Naive thymus-derived CD4-positive, alpha-beta T cell (primary cell): ENCODE data around the gene LEMD1. TPM values are rescaled to one million over a fixed set of nuclear protein-coding genes. Genes with fewer than 3 reads are reported as not detected.
A peak's percentile ranks its signal among the peaks of the same experiment; 100 is the strongest.

Experiments
- ATAC-seq: fragments of 150-1000 bp; cut with Tn5 transposase; 2 replicates; pipeline ENCODE4 v1.10.0; 2021; ENCODE audit warnings: mild to moderate bottlenecking, moderate library complexity
- CTCF ChIA-PET: fragments of 350-600 bp; sonication (Branson Sonifier 250); formaldehyde crosslinking; loops from one replicate; lab custom pipeline; 2021; ENCODE audit warnings: antibody characterized with exemption; lab: Charles Lee
- POLR2A ChIA-PET: fragments of 350-600 bp; sonication (Branson Sonifier 250); formaldehyde crosslinking; loops from one replicate; lab custom pipeline; 2021; ENCODE audit warnings: antibody characterized with exemption, inconsistent platforms; lab: Charles Lee
- DNase-seq, 9 donors: peaks; one replicate each; pipeline versions ENCODE4 v3.0.0 to v3.0.0-alpha.2; 2020 to 2022; ENCODE audit warnings: mixed read lengths in 1 of 9
- H3K27ac ChIP-seq: one replicate; pipeline ENCODE4 v1.7.0; 2013; ENCODE audit warnings: mild to moderate bottlenecking, low read depth, low read length, moderate library complexity
- H3K27me3 ChIP-seq, 2 donors: one replicate each; pipeline ENCODE4 v1.7.0; 2013; ENCODE audit warnings: low read length in 2 of 2, mild to moderate bottlenecking in 2 of 2, moderate library complexity in 2 of 2; ENCODE audit not compliant: control insufficient read depth in 2 of 2, insufficient read depth in 2 of 2
- H3K36me3 ChIP-seq, 3 experiments: 1 replicate in 2 of 3; 2 replicates in 1 of 3; pipeline ENCODE4 v1.7.0; 2013; ENCODE audit warnings: low read length in 3 of 3, mild to moderate bottlenecking in 3 of 3, moderate library complexity in 1 of 3; ENCODE audit not compliant: insufficient read depth in 3 of 3, control insufficient read depth in 2 of 3
- H3K4me1 ChIP-seq, 2 donors: one replicate each; pipeline ENCODE4 v1.7.0; 2013; ENCODE audit warnings: low read length in 2 of 2, mild to moderate bottlenecking in 2 of 2, moderate library complexity in 1 of 2; ENCODE audit not compliant: control insufficient read depth in 2 of 2, insufficient read depth in 2 of 2
- H3K4me3 ChIP-seq: 2 replicates; pipeline ENCODE4 v1.7.0; 2013; ENCODE audit warnings: mild to moderate bottlenecking, low read length
- H3K9me3 ChIP-seq, 3 experiments: 1 replicate in 2 of 3; 2 replicates in 1 of 3; pipeline ENCODE4 v1.7.0; 2013; ENCODE audit warnings: low read length in 3 of 3; ENCODE audit not compliant: control insufficient read depth in 2 of 3
- H3K27ac Mint-ChIP-seq, 9 donors: one replicate each; pipeline ENCODE4 v1.8.0; 2020 to 2022; ENCODE audit warnings: mixed read lengths in 9 of 9, mild to moderate bottlenecking in 8 of 9, moderate library complexity in 5 of 9, inconsistent platforms in 2 of 9
- H3K27me3 Mint-ChIP-seq, 5 donors: one replicate each; pipeline ENCODE4 v1.8.0; 2021 to 2022; ENCODE audit warnings: mixed read lengths in 5 of 5, mild to moderate bottlenecking in 1 of 5
- H3K36me3 Mint-ChIP-seq, 5 donors: one replicate each; pipeline ENCODE4 v1.8.0; 2020 to 2022; ENCODE audit warnings: mixed read lengths in 5 of 5, mild to moderate bottlenecking in 3 of 5, inconsistent platforms in 1 of 5
- H3K4me1 Mint-ChIP-seq, 7 donors: one replicate each; pipeline ENCODE4 v1.8.0; 2020 to 2022; ENCODE audit warnings: mixed read lengths in 7 of 7, mild to moderate bottlenecking in 3 of 7, inconsistent platforms in 1 of 7
- H3K4me3 Mint-ChIP-seq, 10 donors: one replicate each; pipeline ENCODE4 v1.8.0; 2020 to 2022; ENCODE audit warnings: mild to moderate bottlenecking in 10 of 10, mixed read lengths in 10 of 10, moderate library complexity in 6 of 10, inconsistent platforms in 2 of 10
- H3K9me3 Mint-ChIP-seq, 11 donors: one replicate each; pipeline ENCODE4 v1.8.0; 2020 to 2022; ENCODE audit warnings: mixed read lengths in 11 of 11, mild to moderate bottlenecking in 4 of 11, inconsistent platforms in 1 of 11, moderate library complexity in 1 of 11
- intact Hi-C, 2 donors: fragments of 100-400 bp; cut with micrococcal nuclease; formaldehyde crosslinking; loops; one replicate each; pipeline ENCODE4 v1.15.1; 2023
- polyA plus RNA-seq, 2 donors: library from polyadenylated mRNA; unstranded; fragments of 300-500 nt; fragmentation: Illumina TruSeq; gene quantifications; one replicate each; pipeline ENCODE4 v1.2.3, GENCODE V29; 2021
- total RNA-seq, 6 experiments: library from RNA in 5 of 6; stranded (reverse) in 5 of 6; gene quantifications; 1 replicate in 5 of 6; 2 replicates in 1 of 6; pipeline ENCODE4 v1.2.3 and lab custom pipeline; 2021 to 2026

Gene LEMD1
- total and polyA plus RNA-seq, 7 experiments from 2014 or later, result 0.97 TPM; not detected in 6

DNA sequence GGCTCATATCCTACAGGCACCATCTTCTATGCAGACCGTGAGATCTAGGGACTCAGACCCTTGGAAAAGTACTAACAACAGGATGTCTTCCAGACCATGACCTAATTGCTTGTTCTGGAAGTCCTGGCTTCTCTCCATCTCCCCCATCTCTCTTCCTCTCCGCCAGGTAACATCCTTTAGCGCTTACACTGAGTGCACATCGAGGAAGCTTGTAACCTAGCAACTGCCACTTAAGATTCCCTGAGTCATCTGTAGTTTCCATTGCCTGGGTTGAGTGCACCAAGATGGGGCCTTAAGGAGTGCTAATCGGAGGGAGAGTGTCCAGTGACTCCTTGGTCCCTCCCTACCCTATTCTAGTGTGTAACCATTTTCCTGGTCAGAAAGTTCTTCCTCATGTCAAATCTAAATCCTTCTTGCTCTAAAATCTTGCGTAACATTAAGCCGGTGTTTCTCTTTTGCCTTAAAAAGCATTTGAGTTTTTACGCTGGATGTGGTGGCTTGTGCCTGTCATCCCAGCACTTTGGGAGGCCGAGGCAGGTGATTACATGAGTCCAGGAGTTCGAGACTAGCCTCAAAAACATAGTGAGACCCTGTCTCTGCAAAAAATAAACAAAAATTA is 74.8 kb downstream of the LEMD1 start:
- Histone ChIP-seq H3K27ac (no peak overlapping the region), H3K4me3 (no peak overlapping the region), H3K4me1 (peaks cover 0 to 6% of the 10 kb centered on the region in 2 donors), H3K27me3 (peaks cover 0 to 8% of the 10 kb centered on the region in 2 donors), H3K9me3 (no peaks in the 10 kb centered on the region), H3K36me3 (no peaks in the 10 kb centered on the region)
- Mint-ChIP-seq H3K27ac (no peak overlapping the region), H3K9me3 (no peaks in the 10 kb centered on the region), H3K36me3 (no peaks in the 10 kb centered on the region), H3K4me1 (peaks cover 4 to 14% (median 10%) of the 10 kb centered on the region in 7 donors), H3K27me3 (peaks cover 43 to 72% (median 46%) of the 10 kb centered on the region in 5 donors), H3K4me3 (no peak overlapping the region)
- ATAC-seq (no peak), DNase-seq (no peak)
- POLR2A ChIA-PET, result no interaction called here
- intact Hi-C loops, result no loop called here
- CTCF ChIA-PET, result interaction anchor here (0.7 to 1.5 kb wide), 3 partner anchors 10 to 74 kb away, joined by 3 to 6 read pairs (median 4); no protein-coding TSS in a partner anchor

DNA sequence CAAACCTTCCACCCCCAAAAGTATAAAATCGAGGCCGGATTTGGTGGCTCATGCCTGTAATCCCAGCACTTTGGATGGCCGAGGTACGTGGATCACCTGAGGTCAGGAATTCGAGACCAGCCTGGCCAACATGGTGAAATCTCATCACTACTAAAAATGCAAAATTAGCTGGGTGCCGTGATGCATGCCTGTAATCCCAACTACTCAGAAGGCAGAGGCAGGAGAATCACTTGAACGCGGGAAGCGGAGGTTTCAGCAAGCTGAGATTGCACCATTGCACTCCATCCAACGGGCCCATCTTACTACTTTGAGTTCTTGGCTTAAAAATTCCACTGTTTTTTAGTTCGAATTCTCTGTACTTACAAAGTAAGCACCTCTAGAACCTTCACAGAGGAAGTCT is 76.1 kb downstream of the LEMD1 start:
- peaks cover 43 to 84% (median 46%) of the 10 kb centered on the region in 5 donors for H3K27me3 Mint-ChIP-seq
- no peaks in the 10 kb centered on the region for H3K36me3 Mint-ChIP-seq
- CTCF ChIA-PET, result interaction anchor here (1.3 kb wide), 1 partner anchor 72 kb away, joined by 4 read pairs; no protein-coding TSS in a partner anchor
- DNase-seq (no peak), ATAC-seq (no peak)
- no peaks in the 10 kb centered on the region for H3K9me3 ChIP-seq
- no peak overlapping the region for H3K27ac Mint-ChIP-seq
- H3K27ac ChIP-seq, result no peak overlapping the region
- H3K9me3 Mint-ChIP-seq, result no peaks in the 10 kb centered on the region
- POLR2A ChIA-PET, result no interaction called here
- H3K4me1 ChIP-seq, result peaks cover 0 to 6% of the 10 kb centered on the region in 2 donors
- intact Hi-C loops, result no loop called here
- no peak overlapping the region for H3K4me3 ChIP-seq
- no peak overlapping the region for H3K4me3 Mint-ChIP-seq
- no peaks in the 10 kb centered on the region for H3K36me3 ChIP-seq
- H3K27me3 ChIP-seq, result peaks cover 0 to 8% of the 10 kb centered on the region in 2 donors
- peaks cover 4 to 14% (median 10%) of the 10 kb centered on the region in 7 donors for H3K4me1 Mint-ChIP-seq

DNA sequence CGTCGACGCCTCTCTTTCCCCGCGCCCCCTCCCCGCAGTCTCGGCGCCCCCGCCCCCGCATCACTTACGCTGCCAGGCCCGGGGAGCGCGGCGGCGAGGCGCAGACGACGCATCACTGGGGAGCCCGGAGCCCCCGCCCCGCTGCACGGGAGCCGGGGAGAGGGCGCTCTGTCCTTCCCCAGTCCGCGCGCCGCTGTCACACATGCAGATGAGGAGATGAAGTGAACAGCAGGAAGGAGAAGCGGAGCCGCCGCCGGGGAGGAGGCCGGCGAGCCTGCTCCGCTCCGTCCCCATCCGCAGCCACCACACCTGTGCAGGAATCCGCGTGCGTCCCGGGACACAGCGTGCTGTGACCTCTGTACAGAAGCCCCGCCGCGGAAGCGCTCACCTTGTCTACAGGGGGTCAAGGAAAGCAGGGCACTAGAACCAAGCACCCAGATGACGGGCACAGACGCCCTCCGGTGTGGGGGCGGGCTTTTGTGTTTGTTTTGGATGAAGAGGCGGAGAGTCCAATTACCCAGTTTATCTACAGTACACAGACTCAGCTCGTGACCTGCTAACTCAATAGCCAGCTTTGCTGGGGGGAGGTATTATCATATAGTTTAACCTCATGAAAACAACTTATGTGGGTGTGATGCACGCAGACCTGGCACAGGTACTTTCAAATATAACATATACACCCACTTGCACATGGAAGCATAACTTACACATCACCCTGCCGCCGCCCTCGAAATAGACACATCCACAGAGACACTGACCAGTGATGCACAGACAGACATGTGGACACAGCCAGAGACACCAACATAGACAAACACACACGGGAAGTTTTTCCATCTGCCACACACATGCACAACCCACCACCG is 77.6 kb downstream of the LEMD1 start:
- intact Hi-C loops, result no loop called here
- peak; percentile 81 for ATAC-seq
- Mint-ChIP-seq H3K9me3 (no peaks in the 10 kb centered on the region), H3K27me3 (peaks cover 38 to 81% (median 45%) of the 10 kb centered on the region in 5 donors), H3K36me3 (no peaks in the 10 kb centered on the region), H3K27ac (no peak overlapping the region), H3K4me3 (peak overlapping the region; percentile 58 to 83 (median 76)), H3K4me1 (peaks cover 4 to 14% (median 10%) of the 10 kb centered on the region in 7 donors)
- no peaks in the 10 kb centered on the region for H3K9me3 ChIP-seq
- peaks cover 0 to 6% of the 10 kb centered on the region in 2 donors for H3K4me1 ChIP-seq
- peaks cover 0 to 8% of the 10 kb centered on the region in 2 donors for H3K27me3 ChIP-seq
- H3K27ac ChIP-seq, result no peak overlapping the region
- H3K36me3 ChIP-seq, result no peaks in the 10 kb centered on the region
- ChIA-PET CTCF (no interaction called here), POLR2A (no interaction called here)
- peak; percentile 30 to 63 (median 46) for DNase-seq
- H3K4me3 ChIP-seq, result peak overlapping the region; percentile 36

DNA sequence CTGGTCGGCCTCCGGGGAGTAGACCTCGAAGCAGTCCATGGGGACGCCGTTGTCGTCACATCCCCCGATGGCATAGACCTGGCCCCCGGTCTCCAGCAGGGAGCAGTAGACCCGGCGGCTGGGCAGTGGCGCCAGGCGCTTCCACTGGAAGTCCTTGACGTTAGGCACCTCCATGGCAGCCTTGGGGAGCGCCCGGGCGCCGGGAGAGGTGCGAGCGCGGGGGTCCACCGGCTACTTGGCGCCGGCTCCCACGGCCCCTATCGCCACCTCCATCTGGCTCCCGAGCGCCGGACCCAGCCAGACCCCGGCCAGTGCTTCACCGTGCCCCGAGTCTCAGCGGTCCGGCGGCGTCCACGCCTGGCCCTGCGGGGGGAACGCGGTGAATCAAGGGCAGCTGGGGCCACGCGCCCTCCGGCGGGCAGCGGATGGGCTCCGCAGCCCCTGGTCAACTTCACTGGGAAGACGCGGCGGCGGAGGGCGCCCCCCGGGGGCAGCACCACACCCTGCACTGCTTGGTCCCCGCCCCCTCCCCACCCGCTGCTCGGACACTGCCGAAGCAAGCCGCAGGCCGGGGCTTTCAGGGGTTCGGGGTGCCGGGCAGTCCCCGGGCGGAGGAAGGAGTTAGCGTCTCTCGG is 78.3 kb downstream of the LEMD1 start:
- Mint-ChIP-seq H3K9me3 (no peaks in the 10 kb centered on the region), H3K4me1 (peaks cover 4 to 14% (median 10%) of the 10 kb centered on the region in 7 donors), H3K36me3 (no peaks in the 10 kb centered on the region), H3K27me3 (peaks cover 38 to 80% (median 46%) of the 10 kb centered on the region in 5 donors), H3K4me3 (peak overlapping the region in 7 of 10 donors; percentile 71 to 83 (median 82)), H3K27ac (no peak overlapping the region)
- intact Hi-C loops, result no loop called here
- no peak overlapping the region for H3K27ac ChIP-seq
- peaks cover 0 to 8% of the 10 kb centered on the region in 2 donors for H3K27me3 ChIP-seq
- peaks cover 0 to 6% of the 10 kb centered on the region in 2 donors for H3K4me1 ChIP-seq
- no peak for DNase-seq
- peak overlapping the region; percentile 36 for H3K4me3 ChIP-seq
- peak; percentile 24 for ATAC-seq
- H3K36me3 ChIP-seq, result no peaks in the 10 kb centered on the region
- no peaks in the 10 kb centered on the region for H3K9me3 ChIP-seq
- CTCF ChIA-PET, result no interaction called here
- POLR2A ChIA-PET, result no interaction called here

DNA sequence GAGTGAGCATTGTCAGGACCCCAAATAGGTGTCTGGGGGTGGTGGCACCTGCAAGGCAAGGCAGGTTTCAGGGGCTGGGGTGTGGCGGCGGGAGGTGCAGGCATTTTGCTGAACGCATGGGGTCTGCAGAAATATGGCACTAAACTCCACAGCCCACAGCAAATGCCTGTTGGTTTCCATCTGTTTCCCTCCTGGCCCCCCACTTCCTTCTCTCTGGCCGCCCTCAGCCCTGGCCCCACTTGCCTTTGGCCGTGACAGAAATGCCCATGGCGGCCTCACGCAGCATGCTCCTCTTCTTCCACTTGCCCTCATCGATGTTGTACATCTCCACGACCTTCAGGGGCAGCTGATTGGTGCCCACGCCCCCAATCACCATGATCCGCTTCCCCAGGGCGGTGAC is 78.9 kb downstream of the LEMD1 start:
- Mint-ChIP-seq H3K36me3 (no peaks in the 10 kb centered on the region), H3K27me3 (peaks cover 38 to 75% (median 41%) of the 10 kb centered on the region in 5 donors), H3K4me1 (peaks cover 4 to 14% (median 10%) of the 10 kb centered on the region in 7 donors), H3K9me3 (no peaks in the 10 kb centered on the region), H3K27ac (no peak overlapping the region), H3K4me3 (peak overlapping the region in 6 of 10 donors; percentile 34 to 82 (median 46))
- intact Hi-C loops, result no loop called here
- Histone ChIP-seq H3K36me3 (no peaks in the 10 kb centered on the region), H3K27ac (no peak overlapping the region), H3K9me3 (no peaks in the 10 kb centered on the region), H3K27me3 (peaks cover 0 to 8% of the 10 kb centered on the region in 2 donors), H3K4me3 (no peak overlapping the region), H3K4me1 (peaks cover 0 to 6% of the 10 kb centered on the region in 2 donors)
- ATAC-seq (no peak), DNase-seq (no peak)
- POLR2A ChIA-PET, result no interaction called here
- CTCF ChIA-PET, result no interaction called here

DNA sequence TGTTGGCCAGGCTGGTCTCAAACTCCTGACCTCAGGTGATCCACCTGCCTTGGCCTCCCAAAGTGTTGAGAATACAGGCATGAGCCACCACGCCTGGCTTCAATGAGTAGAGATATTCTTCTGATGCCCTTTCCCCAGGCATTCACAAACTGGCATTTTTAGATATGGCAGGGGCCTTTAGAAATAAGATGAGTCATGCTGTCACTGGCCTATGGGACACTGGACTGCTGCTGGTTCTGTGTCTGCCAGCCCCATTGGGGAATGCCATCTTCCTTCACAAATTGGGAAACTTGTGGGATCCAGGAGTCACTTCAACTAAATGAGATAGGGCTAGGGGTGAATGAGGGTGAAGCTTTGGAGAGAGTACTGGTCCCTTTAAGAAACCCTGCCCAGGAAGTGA is 81.2 kb downstream of the LEMD1 start:
- no peak for ATAC-seq
- ChIA-PET POLR2A (no interaction called here), CTCF (interaction anchor here (6.6 kb wide), 1 partner anchor 67 kb away, joined by 40 read pairs; no protein-coding TSS in a partner anchor)
- no peak overlapping the region for H3K4me3 ChIP-seq
- Mint-ChIP-seq H3K4me1 (peaks cover 4 to 14% (median 10%) of the 10 kb centered on the region in 7 donors), H3K36me3 (no peaks in the 10 kb centered on the region), H3K27ac (no peak overlapping the region), H3K27me3 (peaks cover 22 to 66% (median 25%) of the 10 kb centered on the region in 5 donors), H3K9me3 (no peaks in the 10 kb centered on the region), H3K4me3 (no peak overlapping the region)
- no peaks in the 10 kb centered on the region for H3K36me3 ChIP-seq
- no peak for DNase-seq
- H3K4me1 ChIP-seq, result peaks cover 0 to 6% of the 10 kb centered on the region in 2 donors
- H3K27ac ChIP-seq, result no peak overlapping the region
- peaks cover 0 to 8% of the 10 kb centered on the region in 2 donors for H3K27me3 ChIP-seq
- intact Hi-C loops, result no loop called here
- no peaks in the 10 kb centered on the region for H3K9me3 ChIP-seq
